GM12891 (cell line): ENCODE measurements around the gene ABCG1.

Experiments
- POLR2A ChIP-seq: IDR thresholded peaks from 2 replicates; pipeline ENCODE4 v1.6.1; 2011; ENCODE audit warnings: low read depth, low read length, control low read depth
- POLR2AphosphoS5 ChIP-seq: IDR thresholded peaks from 2 replicates; pipeline ENCODE4 v1.6.1; 2011; ENCODE audit warnings: low read depth, low read length, control low read depth
- POU2F2 ChIP-seq: IDR thresholded peaks from 2 replicates; pipeline ENCODE4 v1.6.1; 2011; ENCODE audit warnings: low read depth, mild to moderate bottlenecking, control low read depth, low read length, moderate library complexity
- TAF1 ChIP-seq: IDR thresholded peaks from 2 replicates; pipeline ENCODE4 v1.6.1; 2011; ENCODE audit warnings: low read depth, low read length, control low read depth

DNA sequence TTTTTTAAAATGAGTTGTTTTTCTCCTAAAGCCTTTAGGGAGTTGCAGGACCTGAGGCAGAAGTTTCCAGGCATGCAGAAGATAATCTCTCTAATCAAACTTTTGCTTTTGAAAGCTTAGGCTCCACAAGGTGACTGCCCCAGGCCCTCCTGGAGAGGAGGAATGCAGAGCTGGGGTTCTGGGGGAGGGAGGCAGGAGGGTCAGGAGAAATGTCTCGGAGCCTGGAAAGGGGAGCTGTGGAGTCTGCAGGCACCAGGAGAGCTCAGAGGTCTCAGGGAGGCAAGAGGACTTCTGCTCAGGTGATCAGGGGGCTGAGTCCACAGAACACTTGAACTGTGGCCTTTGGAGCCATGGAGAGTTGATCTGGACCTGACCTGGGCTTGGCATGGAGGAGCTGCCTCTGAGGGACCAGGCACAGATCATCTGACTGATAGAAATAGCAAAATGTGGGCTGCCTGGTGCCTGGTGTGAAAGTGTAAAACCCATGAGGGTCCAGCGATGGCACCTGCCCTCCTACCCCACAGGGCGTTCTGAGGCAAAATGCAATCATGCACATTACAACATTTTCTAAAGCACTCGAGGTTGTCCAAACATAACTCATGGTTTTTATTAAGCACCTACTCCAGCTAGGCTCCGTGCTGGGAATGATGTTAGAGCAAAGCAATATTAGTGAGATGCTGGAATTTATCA, 10.0 kb upstream of the ABCG1 start:
- TF ChIP-seq POLR2AphosphoS5: no peak
- no peak for TF ChIP-seq POLR2A
- no peak for TF ChIP-seq TAF1
- no peak for TF ChIP-seq POU2F2
